ENCODE measurements around the gene SOX14. TPM values are rescaled to one million over a fixed set of nuclear protein-coding genes. Genes with fewer than 3 reads are reported as not detected.

Gene SOX14
- not detected for total RNA-seq (2021; fragmentation: NEBNext Ultra II Directional; extraction: Animal tissue kit (Norgen Biotek cat#: 25700))
- long read RNA-seq = 0 reads

DNA sequence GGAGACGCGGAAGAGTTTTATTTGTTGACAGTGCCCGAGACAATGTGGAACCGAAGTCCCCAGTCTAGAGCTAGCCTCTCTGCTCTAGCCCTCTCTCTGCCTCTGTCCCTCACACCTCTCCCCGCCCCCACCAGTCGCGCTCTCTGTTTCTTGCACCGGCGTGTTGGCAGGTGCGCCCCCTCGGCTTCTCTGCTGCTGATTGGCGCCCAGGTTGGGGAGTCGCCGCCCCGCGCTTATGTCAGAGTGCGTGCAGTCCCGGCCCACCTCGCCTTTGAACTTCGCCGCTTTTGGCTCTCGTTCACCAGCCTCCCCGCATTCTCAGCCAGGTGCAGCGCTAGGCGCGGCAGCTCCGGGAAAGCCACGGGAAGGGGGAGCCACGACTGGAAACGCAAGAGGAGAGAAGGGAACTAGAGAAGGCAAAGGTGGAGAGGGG is at the start of gene SOX14:
Gene SOX14 (plus strand): TSS at position 315 of the 433 bp plus-strand sequence. CDS start 470 bp downstream, outside the sequence.
- no peak for DNase-seq
- H3K27me3 Mint-ChIP-seq (ENCODE audit: insufficient read depth) = peaks cover 64% of the 10 kb centered on the region
- no peaks in the 10 kb centered on the region for H3K9me3 Mint-ChIP-seq

DNA sequence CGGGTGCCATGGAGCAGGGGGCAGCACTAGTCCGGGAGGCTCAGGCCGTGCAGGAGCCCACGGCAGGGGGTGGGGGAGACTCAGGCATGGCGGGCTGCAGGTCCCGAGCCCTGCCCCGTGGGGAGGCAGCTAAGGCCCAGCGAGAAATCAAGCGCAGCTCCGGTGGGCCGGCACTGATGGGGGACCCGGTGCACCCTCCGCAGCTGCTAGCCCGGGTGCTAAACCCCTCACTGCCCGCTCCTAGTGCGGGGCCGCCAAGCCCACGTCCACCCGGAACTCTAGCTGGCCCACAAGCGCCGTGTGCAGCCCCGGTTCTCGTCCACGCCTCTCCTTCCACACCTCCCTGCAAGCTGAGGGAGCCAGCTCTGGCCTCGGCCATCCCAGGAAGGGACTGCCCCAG is 49.6 kb upstream of the SOX14 start:
- H3K9me3 Mint-ChIP-seq = peaks cover 45% of the 10 kb centered on the region
- H3K27me3 Mint-ChIP-seq (ENCODE audit: insufficient read depth) = no peaks in the 10 kb centered on the region
- 0 out of 2 replicates have a peak, but pooled peaks cover 6% of the 10 kb centered on the region for H3K36me3 Mint-ChIP-seq (ENCODE audit: low read depth)
- H3K4me1 Mint-ChIP-seq (ENCODE audit: low read depth) = no peaks in the 10 kb centered on the region
- TF ChIP-seq, protein P1, sequence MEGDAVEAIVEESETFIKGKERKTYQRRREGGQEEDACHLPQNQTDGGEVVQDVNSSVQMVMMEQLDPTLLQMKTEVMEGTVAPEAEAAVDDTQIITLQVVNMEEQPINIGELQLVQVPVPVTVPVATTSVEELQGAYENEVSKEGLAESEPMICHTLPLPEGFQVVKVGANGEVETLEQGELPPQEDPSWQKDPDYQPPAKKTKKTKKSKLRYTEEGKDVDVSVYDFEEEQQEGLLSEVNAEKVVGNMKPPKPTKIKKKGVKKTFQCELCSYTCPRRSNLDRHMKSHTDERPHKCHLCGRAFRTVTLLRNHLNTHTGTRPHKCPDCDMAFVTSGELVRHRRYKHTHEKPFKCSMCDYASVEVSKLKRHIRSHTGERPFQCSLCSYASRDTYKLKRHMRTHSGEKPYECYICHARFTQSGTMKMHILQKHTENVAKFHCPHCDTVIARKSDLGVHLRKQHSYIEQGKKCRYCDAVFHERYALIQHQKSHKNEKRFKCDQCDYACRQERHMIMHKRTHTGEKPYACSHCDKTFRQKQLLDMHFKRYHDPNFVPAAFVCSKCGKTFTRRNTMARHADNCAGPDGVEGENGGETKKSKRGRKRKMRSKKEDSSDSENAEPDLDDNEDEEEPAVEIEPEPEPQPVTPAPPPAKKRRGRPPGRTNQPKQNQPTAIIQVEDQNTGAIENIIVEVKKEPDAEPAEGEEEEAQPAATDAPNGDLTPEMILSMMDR (IDR thresholded peaks at IDR 0.05) = no peak
- DNase-seq = no peak
- no peak overlapping the region for H3K4me3 Mint-ChIP-seq
- no peak overlapping the region for H3K27ac Mint-ChIP-seq

More for the DNA sequence above, at the start of gene SOX14:
- H3K27ac Mint-ChIP-seq = no peak within 1 kb of the TSS
- no peaks in the 10 kb centered on the region for H3K4me1 Mint-ChIP-seq (ENCODE audit: low read depth)
- H3K4me3 Mint-ChIP-seq = 0 out of 2 replicates have a peak within 1 kb of the TSS, but pooled peaks have one; percentile 36
- TF ChIP-seq, protein P1 (IDR thresholded peaks at IDR 0.05) = no peak
- H3K36me3 Mint-ChIP-seq (ENCODE audit: low read depth) = no peaks in the 10 kb centered on the region

DNA sequence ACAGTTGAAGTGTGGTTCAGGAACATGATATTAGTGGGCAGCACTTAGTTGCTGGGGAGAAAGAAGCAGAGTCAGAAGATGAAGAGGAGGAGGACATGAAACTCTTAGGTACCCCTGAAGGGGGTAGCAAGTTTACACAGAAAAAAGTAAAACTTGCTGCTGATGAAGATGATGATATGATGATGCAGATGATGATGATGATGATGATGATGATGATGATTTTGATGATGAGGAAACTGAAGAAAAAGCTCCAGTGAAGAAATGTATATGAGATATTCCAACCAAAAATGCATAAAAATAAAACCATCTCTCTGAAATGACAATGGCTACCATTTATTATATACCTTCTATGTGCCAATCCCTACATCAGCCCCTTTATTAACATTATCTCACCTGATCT is 39.9 kb upstream of the SOX14 start:
- TF ChIP-seq, protein P1 (IDR thresholded peaks at IDR 0.05) = no peak
- no peak overlapping the region for H3K27ac Mint-ChIP-seq
- H3K4me3 Mint-ChIP-seq = no peak overlapping the region
- H3K4me1 Mint-ChIP-seq (ENCODE audit: low read depth) = no peaks in the 10 kb centered on the region
- no peaks in the 10 kb centered on the region for H3K27me3 Mint-ChIP-seq (ENCODE audit: insufficient read depth)
- H3K36me3 Mint-ChIP-seq (ENCODE audit: low read depth) = no peaks in the 10 kb centered on the region
- peaks cover 38% of the 10 kb centered on the region for H3K9me3 Mint-ChIP-seq
- no peak for DNase-seq

DNA sequence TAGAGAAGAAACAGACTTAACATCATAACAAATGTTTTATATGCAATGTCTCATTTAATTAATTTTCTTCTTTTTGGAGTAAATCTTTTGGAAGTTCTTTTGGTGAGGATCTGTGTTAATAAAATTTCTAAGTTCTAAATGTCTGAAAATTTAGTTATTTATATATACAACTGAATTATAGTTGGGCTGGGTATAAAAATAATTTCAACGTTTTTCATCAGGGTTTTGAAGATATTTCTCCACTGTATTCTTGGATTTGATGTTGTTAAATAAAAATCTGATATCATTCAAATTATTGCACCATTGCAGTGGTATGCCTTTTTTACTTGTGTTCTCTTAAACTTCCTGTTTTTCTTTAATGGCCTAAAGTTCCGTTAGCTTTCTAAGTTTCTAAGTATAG is 26.9 kb upstream of the SOX14 start:
- H3K36me3 Mint-ChIP-seq (ENCODE audit: low read depth) = no peaks in the 10 kb centered on the region
- no peak overlapping the region for H3K4me3 Mint-ChIP-seq
- no peak overlapping the region for H3K27ac Mint-ChIP-seq
- no peaks in the 10 kb centered on the region for H3K4me1 Mint-ChIP-seq (ENCODE audit: low read depth)
- H3K27me3 Mint-ChIP-seq (ENCODE audit: insufficient read depth) = no peaks in the 10 kb centered on the region
- no peak for DNase-seq
- peaks cover 35% of the 10 kb centered on the region for H3K9me3 Mint-ChIP-seq
- TF ChIP-seq, protein P1 (IDR thresholded peaks at IDR 0.05) = no peak

DNA sequence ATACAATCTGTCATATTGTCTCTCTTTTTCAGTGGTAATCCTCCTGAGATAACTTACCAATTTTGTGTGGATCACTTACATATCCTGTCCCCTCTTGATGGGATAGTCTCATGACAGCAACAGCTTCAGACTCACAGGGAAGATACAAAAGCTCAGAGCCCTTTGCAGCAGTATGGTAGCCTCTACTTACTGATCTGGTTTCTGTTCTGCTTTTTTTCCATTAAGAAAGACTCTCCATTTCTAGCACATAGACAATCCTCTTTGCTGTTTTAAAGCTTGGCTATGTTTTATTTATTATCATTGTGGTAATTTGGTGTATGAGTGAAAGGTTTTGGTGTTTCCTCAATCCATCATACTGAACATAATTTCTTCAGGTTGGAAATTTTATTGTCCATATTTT is 25.4 kb upstream of the SOX14 start:
- Mint-ChIP-seq H3K27me3 (ENCODE audit: insufficient read depth) (no peaks in the 10 kb centered on the region), H3K36me3 (ENCODE audit: low read depth) (no peaks in the 10 kb centered on the region), H3K9me3 (peaks cover 35% of the 10 kb centered on the region), H3K4me1 (ENCODE audit: low read depth) (no peaks in the 10 kb centered on the region), H3K27ac (no peak overlapping the region), H3K4me3 (no peak overlapping the region)
- TF ChIP-seq, protein P1 (IDR thresholded peaks at IDR 0.05) = no peak
- DNase-seq = no peak

DNA sequence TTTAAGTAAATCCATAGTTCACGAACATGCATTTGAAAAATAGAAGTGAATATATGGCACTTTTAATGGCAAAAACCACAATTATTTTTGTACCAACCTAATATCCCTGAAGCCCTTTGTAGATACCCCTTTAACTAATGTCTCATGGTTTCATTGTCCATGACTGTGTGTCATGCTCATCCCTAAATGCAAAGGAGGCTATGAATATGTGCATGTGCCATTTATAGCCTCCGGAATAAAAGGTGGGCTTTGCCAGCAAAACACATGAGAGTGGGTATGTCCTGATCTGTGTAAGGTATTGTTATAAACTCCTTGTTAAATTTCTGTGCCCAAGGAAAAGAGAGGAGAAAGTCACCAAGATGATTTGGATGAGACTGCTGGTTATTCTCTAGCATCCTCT is 20.5 kb upstream of the SOX14 start:
- no peaks in the 10 kb centered on the region for H3K27me3 Mint-ChIP-seq (ENCODE audit: insufficient read depth)
- peaks cover 22% of the 10 kb centered on the region for H3K9me3 Mint-ChIP-seq
- no peak overlapping the region for H3K27ac Mint-ChIP-seq
- no peaks in the 10 kb centered on the region for H3K36me3 Mint-ChIP-seq (ENCODE audit: low read depth)
- TF ChIP-seq, protein P1 (IDR thresholded peaks at IDR 0.05) = no peak
- no peak overlapping the region for H3K4me3 Mint-ChIP-seq
- no peaks in the 10 kb centered on the region for H3K4me1 Mint-ChIP-seq (ENCODE audit: low read depth)
- DNase-seq = no peak
